Activated naive CD4-positive, alpha-beta T cell treated with anti-CD3 and anti-CD28 coated beads, Interleukin-2, amount 10 ng/mL, durations not matched to agents 5 hours and 36 hours (primary cell): ENCODE data around the gene CHST3. TPM values are rescaled to one million over a fixed set of nuclear protein-coding genes. Genes with fewer than 3 reads are reported as not detected.

Experiments
- total RNA-seq, 2 experiments: library from RNA; stranded (reverse); gene quantifications; one replicate each; pipeline ENCODE4 v1.2.3, GENCODE V29; 2021

Gene CHST3, protein sequence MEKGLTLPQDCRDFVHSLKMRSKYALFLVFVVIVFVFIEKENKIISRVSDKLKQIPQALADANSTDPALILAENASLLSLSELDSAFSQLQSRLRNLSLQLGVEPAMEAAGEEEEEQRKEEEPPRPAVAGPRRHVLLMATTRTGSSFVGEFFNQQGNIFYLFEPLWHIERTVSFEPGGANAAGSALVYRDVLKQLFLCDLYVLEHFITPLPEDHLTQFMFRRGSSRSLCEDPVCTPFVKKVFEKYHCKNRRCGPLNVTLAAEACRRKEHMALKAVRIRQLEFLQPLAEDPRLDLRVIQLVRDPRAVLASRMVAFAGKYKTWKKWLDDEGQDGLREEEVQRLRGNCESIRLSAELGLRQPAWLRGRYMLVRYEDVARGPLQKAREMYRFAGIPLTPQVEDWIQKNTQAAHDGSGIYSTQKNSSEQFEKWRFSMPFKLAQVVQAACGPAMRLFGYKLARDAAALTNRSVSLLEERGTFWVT
- total RNA-seq, result under 1 TPM; 0.03 to 0.05 TPM

DNA sequence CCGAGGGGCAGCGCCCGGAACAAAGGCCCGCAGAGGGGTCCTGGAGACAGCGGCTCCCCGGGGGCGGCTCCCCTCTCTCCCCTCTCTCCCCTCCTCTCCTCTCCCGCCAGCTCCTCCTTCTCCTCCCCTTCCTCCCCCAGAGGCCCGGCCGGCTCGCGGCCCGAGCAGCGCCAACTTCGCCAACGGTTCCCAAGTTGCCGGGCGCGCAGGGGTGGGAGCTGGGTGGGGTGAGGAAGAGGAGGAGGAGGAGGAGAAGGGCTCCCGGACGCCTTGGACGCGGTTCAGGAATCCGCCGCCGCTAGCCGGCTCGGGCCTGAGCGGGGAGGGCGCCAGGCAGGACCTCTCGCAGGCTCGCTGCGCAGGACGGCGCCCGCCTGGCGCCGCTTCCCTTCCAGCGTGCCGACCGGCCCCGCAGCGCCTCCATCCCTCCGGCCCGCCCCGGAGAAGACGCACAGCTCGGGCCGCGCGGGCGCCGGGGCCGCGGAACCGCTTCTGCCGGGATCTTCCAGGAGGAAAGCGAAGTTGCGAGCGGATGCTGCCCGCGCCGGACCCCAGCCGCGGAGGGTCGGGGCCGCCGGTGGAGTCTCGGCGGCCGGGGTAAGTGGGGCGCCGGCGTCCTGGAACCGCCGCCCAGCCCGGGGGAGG is at the start of gene CHST3:
Gene CHST3 (plus strand): TSS at position 298 of the 645 bp plus-strand sequence. CDS start 41,448 bp downstream, outside the sequence.

Other genes with a start within 250 kb of the CHST3 start
- under 1 TPM; 0.50 to 0.55 TPM for gene C10orf105, start 244.6 kb upstream of the CHST3 start, total RNA-seq
- 100 to 1,000 TPM; 132 TPM for gene VSIR, start 190.9 kb upstream of the CHST3 start, total RNA-seq
- 100 to 1,000 TPM; 157 to 166 TPM for gene PSAP, start 113.1 kb upstream of the CHST3 start, total RNA-seq
- 100 to 1,000 TPM; 396 to 412 TPM for gene SPOCK2, start 124.2 kb downstream of the CHST3 start, total RNA-seq